Ramos (cell line): Measurements from ENCODE around the gene SPATA45.
"Not testable (repeated sequence)": the region's sequence is repeated elsewhere in the genome, so short reads cannot be mapped to it uniquely, and the experiment has no call there.

ENCODE experiments used
- in situ Hi-C: fragments of 300-500 bp; cut with MboI; formaldehyde crosslinking; loops from one replicate; pipeline ENCODE4 v1.14.3; 2022; ENCODE audit warnings: low sequenced_read_pairs; ENCODE audit not compliant: unreplicated experiment

The SPATA45 gene

DNA sequence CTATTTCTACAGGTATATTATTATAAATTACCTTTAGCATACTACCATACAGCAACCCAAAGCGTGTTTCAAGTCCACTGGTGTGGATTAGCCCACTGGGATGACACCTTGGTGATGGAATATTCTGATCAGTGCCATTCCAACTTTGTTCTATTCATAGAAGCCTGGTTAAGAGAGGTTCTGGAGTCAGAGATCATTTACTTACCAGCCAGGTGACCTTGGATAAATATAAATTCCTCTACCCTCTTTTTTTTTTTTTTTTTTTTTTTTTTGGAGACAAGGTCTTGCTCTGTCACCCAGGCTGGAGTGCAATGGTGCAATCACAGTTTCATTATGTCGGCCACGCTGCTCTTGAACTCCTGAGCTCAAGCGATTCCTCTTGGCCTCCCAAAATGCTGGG, at the start of gene SPATA45:
Gene SPATA45, minus strand, starts transcription at position 101 of the 400 bp plus-strand sequence. CDS start 11,500 bp downstream, outside the sequence.
- in situ Hi-C loops = no loop called here

GRCh38 chr1:212892108-212892507, 44.7 kb upstream of the SPATA45 start:
- in situ Hi-C loops = no loop called here

DNA sequence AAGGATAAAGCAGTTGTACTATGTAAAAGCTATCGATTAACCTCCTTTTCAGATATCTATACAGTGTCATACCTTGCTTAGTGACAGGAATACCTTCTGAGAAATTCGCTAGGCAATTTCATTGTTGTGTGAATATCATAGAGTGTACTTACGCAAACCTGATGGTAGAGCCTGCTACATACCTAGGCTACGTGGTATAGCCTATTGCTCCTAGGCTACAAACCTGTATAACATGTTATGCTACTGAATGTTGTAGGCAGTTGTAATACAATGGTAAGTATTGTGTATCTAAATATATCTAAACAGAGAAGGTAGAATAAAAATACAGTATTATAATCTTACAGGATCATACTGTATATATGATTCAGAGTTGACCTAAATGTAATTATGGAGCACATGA, 37.1 kb upstream of the SPATA45 start:
- in situ Hi-C loops = no loop called here

GRCh38 chr1:212879947-212880690, 32.7 kb upstream of the SPATA45 start:
- in situ Hi-C loops = no loop called here

DNA sequence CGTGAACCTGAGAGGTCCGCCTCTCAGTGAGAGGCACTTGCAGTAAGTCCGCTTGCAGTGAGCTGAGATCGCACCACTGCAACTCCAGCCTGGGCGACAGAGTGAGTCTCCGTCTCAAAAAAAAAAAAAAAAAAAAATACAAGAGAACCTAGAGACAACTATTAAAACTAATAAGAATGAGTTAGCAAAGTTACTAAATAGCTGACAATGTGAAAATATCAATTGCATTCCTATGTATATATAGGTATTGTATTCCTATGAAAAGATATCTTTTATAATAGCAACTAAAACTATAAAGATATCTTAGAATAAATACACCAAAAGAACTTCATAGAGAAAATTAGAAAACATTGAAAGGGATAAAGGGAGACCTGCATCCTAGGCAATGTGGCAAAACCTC, 31.0 kb upstream of the SPATA45 start:
- in situ Hi-C loops = no loop called here

DNA sequence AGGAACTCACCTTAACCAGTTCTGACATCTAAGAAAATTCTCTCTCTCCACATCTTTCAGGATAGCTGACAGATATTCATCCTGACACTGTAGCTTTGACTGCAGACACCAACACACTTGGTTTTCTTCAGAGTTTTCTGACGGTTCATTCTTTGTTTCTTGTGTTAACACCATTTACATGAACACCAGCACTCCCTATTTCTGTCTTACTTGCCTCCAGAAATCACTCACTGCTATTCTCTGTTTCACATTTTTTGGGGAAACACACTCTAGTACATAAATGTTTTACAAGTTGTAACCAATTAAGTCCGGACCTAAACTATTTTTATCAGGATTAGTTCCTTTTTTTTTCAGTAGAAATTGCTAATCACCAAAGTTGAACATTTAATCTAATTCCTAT, 26.1 kb upstream of the SPATA45 start:
- in situ Hi-C loops = no loop called here

- in situ Hi-C loops = no loop called here
These were observed 24.5 kb upstream of the SPATA45 start for GRCh38 chr1:212871976-212872375.

GRCh38 chr1:212867192-212867591, 19.7 kb upstream of the SPATA45 start:
- in situ Hi-C loops = no loop called here

DNA sequence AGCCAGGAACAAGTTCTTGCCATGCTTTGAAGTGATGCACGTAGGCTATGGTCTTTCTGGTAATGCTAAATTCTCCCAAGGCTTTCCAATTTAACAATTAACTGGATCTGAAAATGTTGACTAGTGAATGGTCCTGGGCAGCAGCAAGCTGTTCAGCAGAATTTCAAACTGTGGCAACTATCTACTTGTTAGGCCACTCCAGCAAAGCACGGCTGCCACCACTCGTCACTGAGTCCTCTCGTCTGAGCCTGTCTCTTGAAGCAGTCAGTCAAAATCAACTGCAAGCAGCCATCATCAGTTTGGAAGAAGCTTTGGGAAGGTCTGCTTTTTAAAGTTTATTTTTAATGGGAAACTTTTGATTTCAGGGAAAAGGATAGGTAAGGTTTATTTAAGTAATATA, 16.8 kb upstream of the SPATA45 start:
- in situ Hi-C loops = no loop called here

- in situ Hi-C loops = not testable (repeated sequence)
These were observed 15.9 kb upstream of the SPATA45 start for GRCh38 chr1:212863345-212863744.

- in situ Hi-C loops = no loop called here
These were observed 14.8 kb upstream of the SPATA45 start for GRCh38 chr1:212862111-212862690.

- in situ Hi-C loops = no loop called here
These were observed 13.5 kb upstream of the SPATA45 start for GRCh38 chr1:212860713-212861581.

- in situ Hi-C loops = no loop called here
These were observed 11.2 kb upstream of the SPATA45 start for GRCh38 chr1:212858461-212859265.

DNA sequence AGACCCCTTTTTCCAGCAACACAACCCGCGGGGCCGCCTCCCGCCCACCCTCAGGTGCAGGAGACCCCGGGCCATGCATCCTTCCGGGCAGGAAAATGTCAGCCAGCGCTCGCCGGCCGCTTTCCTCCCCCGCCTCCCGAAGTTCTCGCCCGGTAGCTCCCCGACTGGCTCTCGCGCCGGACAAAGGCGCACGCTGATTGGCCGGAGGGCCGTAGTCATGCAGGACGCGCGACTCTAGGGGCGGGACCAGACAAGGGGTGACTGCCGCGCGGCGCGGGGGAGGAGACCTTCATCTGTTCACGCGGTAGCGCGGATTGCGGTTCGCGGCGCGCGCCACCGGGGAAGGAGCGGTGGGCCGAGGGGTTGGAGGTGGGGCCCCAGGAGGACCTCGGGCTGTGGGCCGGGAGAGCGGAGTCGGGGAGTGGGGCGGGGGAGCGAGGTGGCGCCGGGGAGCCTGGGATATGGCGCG, 10.6 kb upstream of the SPATA45 start, which contains the start of gene FLVCR1:
Gene FLVCR1, plus strand, starts transcription at position 284 of the 469 bp plus-strand sequence. Its CDS starts 178 bp downstream, at position 462.
- in situ Hi-C loops = no loop called here

DNA sequence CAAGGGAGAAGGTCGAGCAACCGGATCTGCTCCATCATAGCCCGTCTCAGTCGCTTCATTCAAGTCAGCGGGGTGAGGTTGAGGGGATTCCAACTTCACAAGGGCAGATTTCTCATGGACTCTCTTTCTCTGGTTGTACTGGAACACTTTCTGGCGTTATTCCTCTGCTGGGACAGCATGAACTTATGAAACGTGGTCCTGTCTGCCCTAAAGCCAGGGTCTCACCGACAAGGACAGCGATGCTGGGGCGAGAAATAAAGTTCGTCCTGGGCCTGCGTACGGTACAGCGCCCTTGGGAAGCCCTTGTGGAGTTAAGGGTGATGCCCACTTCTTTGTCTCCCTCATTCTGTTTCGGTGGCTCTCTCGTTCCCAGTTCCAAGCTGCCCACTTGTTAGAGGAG, 9.3 kb upstream of the SPATA45 start:
- in situ Hi-C loops = no loop called here

GRCh38 chr1:212853658-212854057, 6.2 kb upstream of the SPATA45 start:
- in situ Hi-C loops = no loop called here

- in situ Hi-C loops = no loop called here
These were observed 4.7 kb upstream of the SPATA45 start for GRCh38 chr1:212852105-212852688.

DNA sequence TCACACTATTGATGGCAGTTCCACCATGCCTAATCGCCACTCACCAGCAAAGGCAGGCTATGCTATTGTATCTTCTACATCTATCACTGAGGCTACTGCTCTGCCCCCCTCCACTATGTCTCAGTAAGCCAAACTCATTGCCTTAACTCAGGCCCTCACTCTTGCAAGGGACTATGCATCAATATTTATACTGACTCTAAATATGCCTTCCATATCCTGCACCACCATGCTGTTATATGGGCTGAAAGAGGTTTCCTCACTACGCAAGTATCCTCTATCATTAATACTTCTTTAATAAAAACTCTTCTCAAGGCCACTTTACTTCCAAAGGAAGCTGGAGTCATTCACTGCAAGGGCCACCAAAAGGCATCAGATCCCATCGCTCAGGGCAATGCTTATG, 2.9 kb downstream of the SPATA45 start:
- in situ Hi-C loops = not testable (repeated sequence)

GRCh38 chr1:212838145-212838544, 9.3 kb downstream of the SPATA45 start:
- in situ Hi-C loops = no loop called here
